HG03139 (cell line): ENCODE results near the gene HAT1.
"Not testable (repeated sequence)": the region's sequence is repeated elsewhere in the genome, so short reads cannot be mapped to it uniquely, and the experiment has no call there.

Experiments
- ATAC-seq: cut with Tn5 transposase; IDR thresholded peaks from one replicate; pipeline ENCODE4 v1.9.1; 2021; ENCODE audit not compliant: unreplicated experiment

Gene HAT1

GRCh38 chr2:171922230-171923022, at the start of gene HAT1:
Gene HAT1 (plus strand): TSS chr2:171922461. CDS start chr2:171922501, 40 bp downstream.
- ATAC-seq = peak; percentile 97

GRCh38 chr2:171874517-171874916, 47.7 kb upstream of the HAT1 start:
- no peak for ATAC-seq

- ATAC-seq = no peak
Measured at GRCh38 chr2:171874963-171875362, 47.3 kb upstream of the HAT1 start.

- no peak for ATAC-seq
Measured at GRCh38 chr2:171878481-171878993, 43.7 kb upstream of the HAT1 start.

- ATAC-seq = no peak
Measured at GRCh38 chr2:171879865-171880264, 42.4 kb upstream of the HAT1 start.

- ATAC-seq = no peak
Measured at GRCh38 chr2:171880774-171881173, 41.5 kb upstream of the HAT1 start.

- ATAC-seq = no peak
Measured at GRCh38 chr2:171882089-171882769, 40.0 kb upstream of the HAT1 start.

- ATAC-seq = no peak
Measured at GRCh38 chr2:171883275-171883893, 38.9 kb upstream of the HAT1 start.

- ATAC-seq = no peak
Measured at GRCh38 chr2:171889333-171889732, 32.9 kb upstream of the HAT1 start.

- ATAC-seq = no peak
Measured at GRCh38 chr2:171889808-171890207, 32.5 kb upstream of the HAT1 start.

GRCh38 chr2:171893196-171893823, 29.0 kb upstream of the HAT1 start:
- no peak for ATAC-seq

GRCh38 chr2:171893824-171894611, 28.2 kb upstream of the HAT1 start, which contains the start of gene SLC25A12:
Gene SLC25A12 (minus strand): TSS chr2:171894244. CDS start chr2:171894214, 30 bp downstream.
- ATAC-seq = peak; percentile 94

- no peak for ATAC-seq
Measured at GRCh38 chr2:171894612-171894947, 27.7 kb upstream of the HAT1 start.

GRCh38 chr2:171895786-171896185, 26.5 kb upstream of the HAT1 start:
- ATAC-seq = no peak

- not testable (repeated sequence) for ATAC-seq
Measured at GRCh38 chr2:171899623-171900282, 22.5 kb upstream of the HAT1 start.

- no peak for ATAC-seq
Measured at GRCh38 chr2:171902840-171903420, 19.3 kb upstream of the HAT1 start.

GRCh38 chr2:171908235-171908634, 14.0 kb upstream of the HAT1 start:
- no peak for ATAC-seq

- no peak for ATAC-seq
Measured at GRCh38 chr2:171909266-171909665, 13.0 kb upstream of the HAT1 start.

GRCh38 chr2:171910494-171910893, 11.8 kb upstream of the HAT1 start:
- no peak for ATAC-seq

- no peak for ATAC-seq
Measured at GRCh38 chr2:171913517-171913916, 8.7 kb upstream of the HAT1 start.
